Neural progenitor cell (in vitro differentiated cells): ENCODE data around the gene SLC36A1.

Experiments
- CTCF ChIP-seq: fragments of 200-600 bp; sonication (generic); IDR thresholded peaks from 2 replicates; pipeline ENCODE4 v1.5.1; 2017; ENCODE audit warnings: antibody characterized with exemption, mild to moderate bottlenecking
- EZH2 ChIP-seq: fragments of 200-600 bp; sonication (generic); IDR thresholded peaks from 2 replicates; pipeline ENCODE4 v1.6.1; 2017; ENCODE audit warnings: antibody characterized with exemption, mild to moderate bottlenecking, moderate library complexity

DNA sequence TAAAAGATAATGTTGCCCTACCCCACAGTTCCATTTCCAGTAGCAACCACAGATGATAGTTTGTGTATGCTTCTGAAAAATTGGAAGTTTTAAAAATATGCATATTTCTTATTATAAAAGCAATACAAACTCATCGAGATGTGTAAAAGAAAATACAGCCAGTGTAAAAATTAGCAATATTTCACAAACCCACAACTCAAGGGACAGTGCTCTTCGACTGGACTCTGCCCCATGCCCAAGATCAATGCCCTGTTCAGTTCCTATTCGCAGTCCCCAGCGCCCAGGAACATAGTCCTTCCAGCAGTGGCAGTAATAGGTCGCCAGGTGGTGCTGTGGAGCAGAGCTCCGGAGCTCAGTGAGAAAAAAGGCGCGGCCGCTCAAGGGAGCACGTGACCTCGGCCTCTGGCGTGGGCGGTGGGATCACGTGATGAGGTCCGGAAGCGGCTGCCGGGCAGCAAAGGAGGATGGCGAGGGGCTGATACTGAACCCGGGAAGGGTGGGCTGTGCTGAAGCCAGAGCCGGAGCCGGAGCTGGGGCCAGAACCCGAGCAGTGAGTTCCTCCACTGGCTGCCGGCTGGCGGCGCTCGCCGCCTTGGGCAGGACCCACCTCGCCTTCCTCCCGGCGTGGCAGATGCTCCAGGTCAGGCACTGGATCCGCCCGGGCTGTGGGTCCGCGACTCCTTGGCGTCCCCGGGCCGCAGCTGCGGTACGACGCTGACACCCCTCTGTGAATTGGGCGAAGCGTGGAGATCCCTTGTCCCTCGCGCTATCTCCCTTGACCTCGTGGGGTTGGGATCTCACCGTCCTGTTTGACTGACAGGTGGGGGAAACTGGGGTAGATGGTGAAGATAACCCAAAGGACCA lies at the start of gene SLC36A1:
- peak; percentile 97 for TF ChIP-seq CTCF
- no peak for TF ChIP-seq EZH2
